Suprapubic skin (tissue), 4 donors: ENCODE results near the gene REG4. TPM values are rescaled to one million over a fixed set of nuclear protein-coding genes. Genes with fewer than 3 reads are reported as not detected.

Experiments used
- DNase-seq, 2 donors: peaks; one replicate each; pipeline ENCODE4 v3.0.0-alpha.2; 2019; ENCODE audit warnings: low spot score in 2 of 2
- H3K27ac ChIP-seq: fragments of 200-600 bp; sonication (generic); one replicate; pipeline ENCODE4 v1.5.1; 2019
- H3K27me3 ChIP-seq: fragments of 200-600 bp; sonication (generic); one replicate; pipeline ENCODE4 v1.5.1; 2019
- H3K36me3 ChIP-seq: fragments of 200-600 bp; sonication (generic); one replicate; pipeline ENCODE4 v1.5.1; 2019
- H3K4me1 ChIP-seq: fragments of 200-600 bp; sonication (generic); one replicate; pipeline ENCODE4 v1.5.1; 2019
- H3K4me3 ChIP-seq: fragments of 200-600 bp; sonication (generic); one replicate; pipeline ENCODE4 v1.5.1; 2019; ENCODE audit warnings: mild to moderate bottlenecking
- H3K9me3 ChIP-seq: fragments of 200-600 bp; sonication (generic); one replicate; pipeline ENCODE4 v1.5.1; 2019
- CTCF ChIP-seq, 2 donors: fragments of 200-600 bp in 1 of 2; fragments of 450-650 bp in 1 of 2; sonication (generic) in 1 of 2; IDR thresholded peaks; one replicate each; pipeline ENCODE4 v1.5.1; 2016 to 2019; ENCODE audit warnings: antibody characterized with exemption in 2 of 2, mild to moderate bottlenecking in 1 of 2, moderate library complexity in 1 of 2
- EP300 ChIP-seq: sonication (generic); formaldehyde crosslinking; IDR thresholded peaks from one replicate; pipeline ENCODE4 v1.6.1; 2017; ENCODE audit warnings: antibody characterized with exemption
- POLR2A ChIP-seq, 2 donors: fragments of 450-650 bp; IDR thresholded peaks; one replicate each; pipeline ENCODE4 v1.6.1; 2017; ENCODE audit warnings: antibody characterized with exemption in 2 of 2, mild to moderate bottlenecking in 2 of 2, moderate library complexity in 2 of 2
- POLR2AphosphoS5 ChIP-seq, 3 donors: sonication (generic); formaldehyde crosslinking; IDR thresholded peaks; one replicate each; pipeline ENCODE4 v1.6.1; 2017; ENCODE audit warnings: antibody characterized with exemption in 3 of 3
- WGBS: methylation state at CpG from one replicate; pipeline ENCODE4 v1.1.5; 2018; 5-methylcytosine and 5-hydroxymethylcytosine counted together
- total RNA-seq, 4 donors: library from RNA; depleted of rRNA; stranded (reverse); fragments of >200 nt; gene quantifications; one replicate each; pipeline ENCODE4 v1.1.0, GENCODE V29; 2016

The REG4 gene
- total RNA-seq, 4 donors from 2014 or later, result not detected

GRCh38 chr1:119747451-119747850, 63.8 kb downstream of the REG4 start:
- DNase-seq, result no peak
- Histone ChIP-seq H3K4me3 (no peak overlapping the region), H3K9me3 (no peaks in the 10 kb centered on the region), H3K27ac (no peak overlapping the region), H3K4me1 (peaks cover 36% of the 10 kb centered on the region), H3K36me3 (no peaks in the 10 kb centered on the region), H3K27me3 (no peaks in the 10 kb centered on the region)
- WGBS, result 46% methylated on average over 3 of the region's 3 CpGs
- no peak for TF ChIP-seq CTCF (IDR thresholded peaks at IDR 0.05)

GRCh38 chr1:119745034-119745433, 66.2 kb downstream of the REG4 start:
- no peak for TF ChIP-seq CTCF (IDR thresholded peaks at IDR 0.05)
- TF ChIP-seq EP300, result no peak
- TF ChIP-seq POLR2A (IDR thresholded peaks at IDR 0.05), result no peak
- no peak for TF ChIP-seq POLR2AphosphoS5 (IDR thresholded peaks at IDR 0.05)
- Histone ChIP-seq H3K4me1 (peaks cover 41% of the 10 kb centered on the region), H3K27me3 (no peaks in the 10 kb centered on the region), H3K4me3 (no peak overlapping the region), H3K27ac (no peak overlapping the region), H3K9me3 (no peaks in the 10 kb centered on the region), H3K36me3 (no peaks in the 10 kb centered on the region)
- no peak for DNase-seq
- 87% methylated on average over 1 of the region's 1 CpG for WGBS

GRCh38 chr1:119744598-119744942, 66.7 kb downstream of the REG4 start:
- no peaks in the 10 kb centered on the region for H3K36me3 ChIP-seq
- H3K27ac ChIP-seq, result no peak overlapping the region
- DNase-seq, result no peak
- TF ChIP-seq POLR2AphosphoS5 (IDR thresholded peaks at IDR 0.05) (no peak), POLR2A (IDR thresholded peaks at IDR 0.05) (no peak)
- no peak overlapping the region for H3K4me3 ChIP-seq
- H3K9me3 ChIP-seq, result no peaks in the 10 kb centered on the region
- H3K27me3 ChIP-seq, result no peaks in the 10 kb centered on the region
- H3K4me1 ChIP-seq, result peaks cover 41% of the 10 kb centered on the region
- 92% methylated on average over 1 of the region's 1 CpG for WGBS

Other genes starting within 250 kb of the REG4 start
- gene ZNF697, start 163.2 kb downstream of the REG4 start, total RNA-seq, result 1 to 10 TPM; 2.6 to 8.1 (median 3.7) TPM
- 100 to 1,000 TPM in 2 of 4 donors, 10 to 100 TPM in 2; 81.3 to 130 (median 100.0) TPM for gene PHGDH, start 99.5 kb downstream of the REG4 start, total RNA-seq
- gene HMGCS2, start 42.6 kb downstream of the REG4 start, total RNA-seq, result 100 to 1,000 TPM in 1 of 4 donors, 10 to 100 TPM in 3; 20.9 to 389 (median 33.5) TPM
- not detected for gene ADAM30, start 85.1 kb upstream of the REG4 start, total RNA-seq